ENCODE measurements around the gene PTPN12.

Gene PTPN12

GRCh38 chr7:77665161-77665560 lies 128.1 kb downstream of the PTPN12 start:
- ATAC-seq = no peak

- ATAC-seq = no peak
These were observed 130.5 kb downstream of the PTPN12 start for GRCh38 chr7:77667459-77668086.

GRCh38 chr7:77674878-77675277 lies 137.8 kb downstream of the PTPN12 start:
- peak in 1 of 2 donors; percentile 43 for ATAC-seq

GRCh38 chr7:77679608-77680007 lies 142.5 kb downstream of the PTPN12 start:
- ATAC-seq = no peak

GRCh38 chr7:77680266-77680665 lies 143.2 kb downstream of the PTPN12 start:
- ATAC-seq = no peak

GRCh38 chr7:77684030-77684429 lies 146.9 kb downstream of the PTPN12 start:
- no peak for ATAC-seq

- no peak for ATAC-seq
These were observed 148.1 kb downstream of the PTPN12 start for GRCh38 chr7:77685233-77685632.

GRCh38 chr7:77687100-77687746 lies 150.1 kb downstream of the PTPN12 start:
- no peak for ATAC-seq

GRCh38 chr7:77687747-77688144 lies 150.7 kb downstream of the PTPN12 start:
- no peak for ATAC-seq

Data from activated CD4-positive, CD25-positive, alpha-beta regulatory T cell treated with anti-CD3 and anti-CD28 coated beads, Interleukin-2, amount 50 U/mL, for 24 hours (primary cell).